Fibroblast of pulmonary artery (primary cell): Measurements from ENCODE around the gene ABCC5.

Experiments used
- DNase-seq: peaks from one replicate; pipeline ENCODE4 v3.0.0-alpha.2; 2010; ENCODE audit warnings: low read depth
- H3K4me3 ChIP-seq: replicated peaks from 2 replicates; pipeline ENCODE4 v1.5.1; 2011; ENCODE audit warnings: low read depth, mild to moderate bottlenecking, control low read depth, low read length, moderate library complexity
- CTCF ChIP-seq: IDR thresholded peaks from 2 replicates; pipeline ENCODE4 v1.5.1; 2011; ENCODE audit warnings: mild to moderate bottlenecking, control low read depth, low read length, inconsistent platforms; ENCODE audit errors: missing control alignments

ABCC5 gene

GRCh38 chr3:183873914-183874313, 143.8 kb downstream of the ABCC5 start:
- DNase-seq, result no peak
- TF ChIP-seq CTCF, result no peak
- no peak overlapping the region for H3K4me3 ChIP-seq

- TF ChIP-seq CTCF, result no peak
- no peak overlapping the region for H3K4me3 ChIP-seq
- no peak for DNase-seq
These were observed 146.1 kb downstream of the ABCC5 start for GRCh38 chr3:183871541-183871940.

- DNase-seq, result no peak
- no peak overlapping the region for H3K4me3 ChIP-seq
- TF ChIP-seq CTCF, result no peak
These were observed 147.1 kb downstream of the ABCC5 start for GRCh38 chr3:183870563-183870962.
